Vein endothelial cell (primary cell): Measurements from ENCODE around the gene DDX3X. TPM values are rescaled to one million over a fixed set of nuclear protein-coding genes. Genes with fewer than 3 reads are reported as not detected.

Experiments used
- small RNA-seq: library from RNA; depleted of rRNA; stranded (forward); fragments of <200 nt; gene quantifications from one replicate; pipeline ENCODE3, GENCODE V24; 2012
- total RNA-seq: library from RNA; depleted of rRNA; stranded (reverse); fragments of >200 nt; gene quantifications from 2 replicates; pipeline ENCODE4 v1.2.3, GENCODE V29; 2012

DDX3X gene
- total RNA-seq: 231 and 259 TPM in 2 replicates

DNA sequence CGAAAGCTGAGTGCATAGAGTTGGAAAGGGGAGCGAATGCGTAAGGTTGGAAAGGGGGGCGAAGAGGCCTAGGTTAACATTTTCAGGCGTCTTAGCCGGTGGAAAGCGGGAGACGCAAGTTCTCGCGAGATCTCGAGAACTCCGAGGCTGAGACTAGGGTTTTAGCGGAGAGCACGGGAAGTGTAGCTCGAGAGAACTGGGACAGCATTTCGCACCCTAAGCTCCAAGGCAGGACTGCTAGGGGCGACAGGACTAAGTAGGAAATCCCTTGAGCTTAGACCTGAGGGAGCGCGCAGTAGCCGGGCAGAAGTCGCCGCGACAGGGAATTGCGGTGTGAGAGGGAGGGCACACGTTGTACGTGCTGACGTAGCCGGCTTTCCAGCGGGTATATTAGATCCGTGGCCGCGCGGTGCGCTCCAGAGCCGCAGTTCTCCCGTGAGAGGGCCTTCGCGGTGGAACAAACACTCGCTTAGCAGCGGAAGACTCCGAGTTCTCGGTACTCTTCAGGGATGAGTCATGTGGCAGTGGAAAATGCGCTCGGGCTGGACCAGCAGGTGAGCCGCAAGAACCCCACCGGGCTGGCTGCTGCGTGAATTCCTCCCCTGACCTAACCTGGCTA, at the start of gene DDX3X:
Gene DDX3X, plus strand, starts transcription at position 419 of the 619 bp plus-strand sequence. Its CDS starts 91 bp downstream, at position 510.

Small RNAs within 50 kb of the gene (small RNA-seq; reads per million reads assigned to genes)
- gene RF00019: not detected
- gene RNA5SP502: not detected

Other genes starting within 250 kb of the DDX3X start
- 102 and 107 TPM in 2 replicates for gene USP9X, start 248.7 kb upstream of the DDX3X start, total RNA-seq
- not detected in 2 replicates for gene NYX, start 113.2 kb downstream of the DDX3X start, total RNA-seq